Duodenal mucosa (tissue), 2 donors: Measurements from ENCODE around the gene NLGN3.

Source experiments
- H3K27ac ChIP-seq: one replicate; pipeline ENCODE4 v1.7.0; 2013; ENCODE audit warnings: low read depth, low read length
- H3K27me3 ChIP-seq, 2 donors: one replicate each; pipeline ENCODE4 v1.7.0; 2013; ENCODE audit warnings: low read length in 2 of 2, control low read depth in 1 of 2; ENCODE audit not compliant: insufficient read depth in 2 of 2, control insufficient read depth in 1 of 2
- H3K36me3 ChIP-seq, 2 donors: one replicate each; pipeline ENCODE4 v1.7.0; 2013; ENCODE audit warnings: low read length in 2 of 2, control low read depth in 1 of 2; ENCODE audit not compliant: insufficient read depth in 2 of 2, control insufficient read depth in 1 of 2
- H3K4me1 ChIP-seq, 2 donors: one replicate each; pipeline ENCODE4 v1.7.0; 2013; ENCODE audit warnings: low read length in 2 of 2, control low read depth in 1 of 2; ENCODE audit not compliant: insufficient read depth in 2 of 2, control insufficient read depth in 1 of 2
- H3K4me3 ChIP-seq, 2 donors: one replicate each; pipeline ENCODE4 v1.7.0; 2013; ENCODE audit warnings: low read length in 2 of 2, low read depth in 1 of 2
- H3K9ac ChIP-seq, 2 donors: one replicate each; pipeline ENCODE4 v1.7.0; 2013; ENCODE audit warnings: low read length in 2 of 2, low read depth in 1 of 2
- H3K9me3 ChIP-seq, 2 donors: one replicate each; pipeline ENCODE4 v1.7.0; 2013; ENCODE audit warnings: low read length in 2 of 2, control low read depth in 1 of 2; ENCODE audit not compliant: control insufficient read depth in 1 of 2

NLGN3 gene

GRCh38 chrX:71198066-71198465 lies 53.4 kb downstream of the NLGN3 start:
- Histone ChIP-seq H3K9me3 (no peaks in the 10 kb centered on the region), H3K4me3 (peak overlapping the region; percentile 61 to 72), H3K4me1 (peaks cover 0 to 4% of the 10 kb centered on the region in 2 donors), H3K36me3 (no peaks in the 10 kb centered on the region), H3K27ac (peak overlapping the region; percentile 22), H3K27me3 (no peaks in the 10 kb centered on the region), H3K9ac (peak overlapping the region; percentile 39 to 66)

- no peak overlapping the region for H3K27ac ChIP-seq
- H3K9ac ChIP-seq, result no peak overlapping the region
- H3K4me1 ChIP-seq, result peaks cover 0 to 4% of the 10 kb centered on the region in 2 donors
- no peaks in the 10 kb centered on the region for H3K9me3 ChIP-seq
- H3K4me3 ChIP-seq, result no peak overlapping the region
- H3K36me3 ChIP-seq, result no peaks in the 10 kb centered on the region
- H3K27me3 ChIP-seq, result no peaks in the 10 kb centered on the region
These were observed 54.8 kb downstream of the NLGN3 start for GRCh38 chrX:71199252-71200008.

DNA sequence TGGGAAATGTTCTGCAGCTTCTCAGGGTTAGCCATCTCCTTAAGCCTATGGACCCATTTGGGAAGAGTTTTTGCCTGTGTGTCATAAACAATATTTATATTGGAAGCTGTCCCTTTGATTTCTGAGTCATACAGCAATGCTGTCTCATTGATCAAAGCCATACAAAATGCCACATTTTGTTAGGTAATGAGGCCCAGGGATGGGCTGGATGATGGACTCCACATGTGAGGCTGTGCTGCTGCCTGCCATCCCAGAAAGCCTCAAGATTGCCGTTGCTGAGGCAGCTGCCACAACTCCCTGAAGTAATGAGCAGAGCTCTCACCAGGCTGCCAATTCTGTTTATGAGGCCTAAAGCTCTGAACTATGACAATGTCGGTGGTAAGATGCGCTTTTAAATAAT lies 66.2 kb downstream of the NLGN3 start:
- Histone ChIP-seq H3K9ac (no peak overlapping the region), H3K9me3 (no peaks in the 10 kb centered on the region), H3K27ac (no peak overlapping the region), H3K36me3 (no peaks in the 10 kb centered on the region), H3K4me3 (no peak overlapping the region), H3K4me1 (peaks cover 6 to 9% of the 10 kb centered on the region in 2 donors), H3K27me3 (no peaks in the 10 kb centered on the region)

DNA sequence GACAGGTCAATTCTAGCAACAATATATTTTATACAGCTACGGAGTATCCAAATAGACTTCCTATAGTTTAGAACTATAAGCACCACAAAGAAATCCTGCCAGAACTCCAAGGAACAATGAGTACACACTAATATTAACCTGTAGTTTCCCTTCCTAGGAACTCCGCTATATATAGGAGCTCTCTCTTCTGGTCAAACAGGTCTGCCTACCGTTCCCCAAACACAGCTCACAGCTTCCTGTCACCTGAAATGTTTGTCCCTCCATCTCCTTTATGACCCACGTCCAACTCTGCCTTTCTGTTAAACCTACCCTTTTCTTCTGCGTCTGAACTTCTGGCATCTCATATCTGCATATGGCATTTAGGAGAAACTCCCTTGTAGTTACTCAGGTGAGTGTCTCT lies 67.9 kb downstream of the NLGN3 start:
- Histone ChIP-seq H3K4me1 (peaks cover 6 to 9% of the 10 kb centered on the region in 2 donors), H3K36me3 (no peaks in the 10 kb centered on the region), H3K9me3 (no peaks in the 10 kb centered on the region), H3K27ac (no peak overlapping the region), H3K4me3 (no peak overlapping the region), H3K9ac (no peak overlapping the region), H3K27me3 (no peaks in the 10 kb centered on the region)

- H3K9ac ChIP-seq, result no peak overlapping the region
- H3K9me3 ChIP-seq, result no peaks in the 10 kb centered on the region
- H3K27me3 ChIP-seq, result no peaks in the 10 kb centered on the region
- H3K27ac ChIP-seq, result no peak overlapping the region
- no peaks in the 10 kb centered on the region for H3K36me3 ChIP-seq
- no peak overlapping the region for H3K4me3 ChIP-seq
- peaks cover 6 to 9% of the 10 kb centered on the region in 2 donors for H3K4me1 ChIP-seq
These were observed 69.5 kb downstream of the NLGN3 start for GRCh38 chrX:71214152-71214551.

DNA sequence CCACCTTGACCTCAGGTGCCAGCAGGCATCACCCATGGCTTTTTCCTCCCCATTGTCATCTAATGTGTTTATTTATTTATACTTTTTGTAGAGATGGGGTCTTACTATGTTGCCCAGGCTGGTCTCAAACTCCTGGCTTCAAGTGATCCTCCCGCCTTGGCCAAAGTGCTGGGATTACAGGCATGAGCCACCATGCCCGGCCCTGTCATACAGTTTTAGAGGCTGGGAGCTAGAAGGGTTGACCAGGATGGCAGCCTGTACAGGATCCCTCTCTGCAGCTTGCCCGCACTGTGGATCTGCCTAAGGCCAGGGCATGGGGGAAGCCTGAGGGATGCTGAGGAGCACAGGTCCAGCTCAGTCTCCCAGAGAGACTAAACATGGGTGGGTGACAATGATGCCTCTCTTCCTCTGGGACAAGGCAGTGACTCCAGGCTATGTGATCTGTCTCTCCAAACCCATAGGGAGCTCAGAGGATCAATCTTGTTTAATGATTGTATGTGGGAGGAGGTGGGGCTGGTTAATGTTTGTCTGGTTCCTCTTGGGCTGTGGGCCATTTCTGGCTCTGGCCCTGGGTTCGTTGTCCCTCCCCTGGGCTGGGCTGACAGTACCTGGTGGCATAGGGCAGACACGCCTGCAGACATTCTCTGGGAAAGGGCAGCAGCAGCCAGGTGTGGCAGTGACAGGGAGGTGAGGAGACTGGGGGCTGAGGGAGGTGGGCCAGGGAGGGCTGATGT lies 70.1 kb downstream of the NLGN3 start:
- no peaks in the 10 kb centered on the region for H3K9me3 ChIP-seq
- peak overlapping the region; percentile 73 for H3K4me3 ChIP-seq
- no peaks in the 10 kb centered on the region for H3K36me3 ChIP-seq
- H3K9ac ChIP-seq, result peak overlapping the region; percentile 64 to 66
- H3K27ac ChIP-seq, result peak overlapping the region; percentile 66
- peaks cover 6 to 9% of the 10 kb centered on the region in 2 donors for H3K4me1 ChIP-seq
- H3K27me3 ChIP-seq, result no peaks in the 10 kb centered on the region

- Histone ChIP-seq H3K9ac (peak overlapping the region; percentile 64 to 66), H3K9me3 (no peaks in the 10 kb centered on the region), H3K4me3 (peak overlapping the region; percentile 73), H3K36me3 (no peaks in the 10 kb centered on the region), H3K27me3 (no peaks in the 10 kb centered on the region), H3K27ac (peak overlapping the region; percentile 56), H3K4me1 (peaks cover 6 to 9% of the 10 kb centered on the region in 2 donors)
These were observed 70.8 kb downstream of the NLGN3 start for GRCh38 chrX:71215338-71215912.

GRCh38 chrX:71216485-71216884 lies 71.8 kb downstream of the NLGN3 start:
- Histone ChIP-seq H3K27ac (peak overlapping the region; percentile 3), H3K4me3 (peak overlapping the region; percentile 73), H3K9me3 (no peaks in the 10 kb centered on the region), H3K36me3 (no peaks in the 10 kb centered on the region), H3K9ac (peak overlapping the region; percentile 43 to 66), H3K27me3 (no peaks in the 10 kb centered on the region), H3K4me1 (peaks cover 6 to 9% of the 10 kb centered on the region in 2 donors)

GRCh38 chrX:71217298-71217697 lies 72.7 kb downstream of the NLGN3 start:
- Histone ChIP-seq H3K9ac (peak overlapping the region in 1 of 2 donors; percentile 66), H3K9me3 (no peaks in the 10 kb centered on the region), H3K4me3 (peak overlapping the region; percentile 73), H3K27me3 (no peaks in the 10 kb centered on the region), H3K4me1 (peaks cover 6 to 9% of the 10 kb centered on the region in 2 donors), H3K36me3 (no peaks in the 10 kb centered on the region), H3K27ac (no peak overlapping the region)
